Islet precursor cell (in vitro differentiated cells): ENCODE measurements around the gene TJAP1.
"Not testable (repeated sequence)": the region's sequence is repeated elsewhere in the genome, so short reads cannot be mapped to it uniquely, and the experiment has no call there.

Experiments used
- DNase-seq: peaks from one replicate; pipeline ENCODE4 v3.0.0-alpha.2; 2018

The TJAP1 gene

GRCh38 chr6:43505718-43506117 is 28.3 kb downstream of the TJAP1 start:
- no peak for DNase-seq

GRCh38 chr6:43506171-43506570 is 28.8 kb downstream of the TJAP1 start:
- DNase-seq: no peak

GRCh38 chr6:43506667-43507471 is 29.5 kb downstream of the TJAP1 start:
- peak; percentile 90 for DNase-seq

GRCh38 chr6:43508481-43509141 is 31.2 kb downstream of the TJAP1 start:
- DNase-seq: no peak

- DNase-seq: no peak
These were observed 32.0 kb downstream of the TJAP1 start for GRCh38 chr6:43509142-43509983.

- peak; percentile 95 for DNase-seq
These were observed 32.8 kb downstream of the TJAP1 start, which contains the start of gene LRRC73 for GRCh38 chr6:43509984-43510826. Gene LRRC73, minus strand, starts transcription at chr6:43510346. Its CDS starts 561 bp downstream, at chr6:43509785.

GRCh38 chr6:43510827-43511163 is 33.4 kb downstream of the TJAP1 start:
- no peak for DNase-seq

GRCh38 chr6:43511824-43512415 is 34.5 kb downstream of the TJAP1 start:
- no peak for DNase-seq

GRCh38 chr6:43515808-43516207 is 38.4 kb downstream of the TJAP1 start:
- DNase-seq: no peak

GRCh38 chr6:43516367-43516696 is 39.0 kb downstream of the TJAP1 start:
- no peak for DNase-seq

GRCh38 chr6:43516697-43517504 is 39.5 kb downstream of the TJAP1 start, which contains the start of the genes POLR1C and YIPF3:
Gene POLR1C, plus strand, starts transcription at chr6:43517089. Its CDS starts 21 bp downstream, at chr6:43517110.
Gene YIPF3, minus strand, starts transcription at chr6:43516926. Its CDS starts 119 bp downstream, at chr6:43516807.
- peak; percentile 98 for DNase-seq

- no peak for DNase-seq
These were observed 40.4 kb downstream of the TJAP1 start for GRCh38 chr6:43517505-43518357.

- no peak for DNase-seq
These were observed 42.7 kb downstream of the TJAP1 start for GRCh38 chr6:43520097-43520496.

- no peak for DNase-seq
These were observed 44.5 kb downstream of the TJAP1 start for GRCh38 chr6:43521836-43522235.

GRCh38 chr6:43522547-43523261 is 45.3 kb downstream of the TJAP1 start:
- no peak for DNase-seq

- no peak for DNase-seq
These were observed 45.9 kb downstream of the TJAP1 start for GRCh38 chr6:43523284-43523683.

- no peak for DNase-seq
These were observed 47.2 kb downstream of the TJAP1 start for GRCh38 chr6:43524483-43524961.

- DNase-seq: no peak
These were observed 54.8 kb downstream of the TJAP1 start for GRCh38 chr6:43532201-43532600.

GRCh38 chr6:43538986-43539385 is 61.6 kb downstream of the TJAP1 start:
- DNase-seq: not testable (repeated sequence)
